HG03520 (cell line): Measurements from ENCODE around the gene NUDT7.

Experiments used
- ATAC-seq: cut with Tn5 transposase; IDR thresholded peaks from one replicate; pipeline ENCODE4 v1.9.1; 2021; ENCODE audit warnings: mild to moderate bottlenecking, moderate library complexity; ENCODE audit not compliant: unreplicated experiment

NUDT7 gene

DNA sequence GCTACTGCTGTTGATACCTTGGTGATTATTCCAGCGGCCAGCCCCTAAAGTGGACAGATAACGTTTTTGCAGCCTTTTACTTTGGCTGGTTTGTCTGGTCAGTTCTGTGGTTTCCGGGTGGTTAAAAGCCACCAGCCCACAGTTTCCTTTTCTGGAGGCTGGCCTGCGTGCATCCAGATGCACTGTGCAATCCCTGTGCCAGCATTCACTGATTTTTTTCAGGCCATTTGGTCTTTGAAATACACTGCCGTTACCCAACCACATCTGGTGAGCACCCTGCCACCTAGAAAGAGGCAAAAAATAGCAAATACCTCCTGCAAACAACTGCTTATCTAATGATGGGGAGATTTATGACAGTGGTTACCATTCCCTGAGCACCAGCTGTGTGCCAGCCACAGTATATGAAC, 797 bp downstream of the NUDT7 start:
- peak; percentile 2 for ATAC-seq

DNA sequence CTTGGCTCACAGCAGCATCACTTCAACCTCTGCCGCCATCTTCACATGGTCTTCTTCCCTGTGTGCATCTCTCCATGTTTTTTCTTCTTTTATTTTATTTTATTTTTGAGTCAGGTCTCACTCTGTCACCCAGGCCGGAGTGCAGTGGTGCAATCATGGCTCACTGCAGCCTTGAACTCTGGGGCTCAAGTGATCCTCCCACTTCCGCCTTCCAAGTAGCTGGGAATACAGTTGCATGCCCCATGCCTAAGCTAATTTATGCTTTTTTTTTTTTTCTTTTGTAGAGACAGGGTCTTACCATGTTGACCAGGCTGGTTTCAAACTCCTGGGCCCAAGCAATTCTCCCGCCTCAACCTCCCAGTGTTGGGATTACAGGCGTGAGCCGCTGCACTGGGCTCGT, 1.9 kb downstream of the NUDT7 start:
- no peak for ATAC-seq

- no peak for ATAC-seq
Observed at GRCh38 chr16:77729951-77730350, 7.6 kb downstream of the NUDT7 start.

DNA sequence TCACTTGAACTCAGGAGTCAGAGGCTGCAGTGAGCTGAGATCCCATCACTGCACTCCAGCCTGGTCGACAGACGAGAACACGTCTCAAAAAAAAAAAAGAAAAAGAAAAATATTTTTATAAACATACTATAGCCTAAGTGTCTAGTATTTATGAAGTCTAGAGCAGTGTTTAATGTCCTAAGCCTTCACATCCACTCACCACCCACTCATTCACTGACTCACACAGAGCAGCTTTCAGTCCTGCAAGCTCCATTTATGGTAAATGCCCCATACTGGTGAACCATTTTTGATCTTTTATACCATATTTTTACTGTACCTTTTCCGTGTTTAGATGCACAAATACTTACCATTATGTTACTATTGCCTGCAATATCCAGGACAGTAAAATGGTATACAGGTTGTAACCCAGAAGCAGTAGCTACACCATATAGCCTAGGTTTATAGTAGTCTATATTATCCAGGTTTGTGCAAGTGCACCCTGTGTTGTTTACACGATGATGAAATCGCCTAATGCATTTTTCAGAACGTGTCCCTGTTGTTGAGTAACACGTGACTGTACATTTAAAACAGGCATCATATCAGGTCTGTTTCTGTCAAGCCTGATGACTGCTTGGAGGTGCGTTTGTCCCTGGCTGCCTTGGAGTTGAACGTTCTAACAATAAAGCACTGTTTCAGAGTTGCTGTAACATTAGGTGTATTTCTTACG, 10.1 kb downstream of the NUDT7 start:
- ATAC-seq: no peak

- peak; percentile 77 for ATAC-seq
Observed at GRCh38 chr16:77736879-77737278, 14.6 kb downstream of the NUDT7 start.

- no peak for ATAC-seq
Observed at GRCh38 chr16:77738706-77739558, 16.6 kb downstream of the NUDT7 start.

DNA sequence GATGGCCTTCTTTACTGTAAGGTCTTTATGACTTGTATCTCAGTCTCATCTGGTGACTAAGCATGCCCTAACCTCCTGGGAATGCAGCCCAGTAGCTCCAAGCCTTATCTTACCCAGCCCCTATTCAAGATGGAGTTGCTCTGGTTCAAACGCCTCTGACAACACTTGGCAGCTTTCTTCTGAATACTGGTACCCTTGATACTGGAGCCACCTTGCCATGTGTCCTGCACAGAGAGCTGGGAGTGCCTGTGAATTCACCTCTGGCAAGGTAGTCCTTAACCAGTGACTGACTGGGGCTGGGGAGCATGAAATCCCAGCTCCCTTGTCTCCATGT, 17.2 kb downstream of the NUDT7 start:
- ATAC-seq: no peak

DNA sequence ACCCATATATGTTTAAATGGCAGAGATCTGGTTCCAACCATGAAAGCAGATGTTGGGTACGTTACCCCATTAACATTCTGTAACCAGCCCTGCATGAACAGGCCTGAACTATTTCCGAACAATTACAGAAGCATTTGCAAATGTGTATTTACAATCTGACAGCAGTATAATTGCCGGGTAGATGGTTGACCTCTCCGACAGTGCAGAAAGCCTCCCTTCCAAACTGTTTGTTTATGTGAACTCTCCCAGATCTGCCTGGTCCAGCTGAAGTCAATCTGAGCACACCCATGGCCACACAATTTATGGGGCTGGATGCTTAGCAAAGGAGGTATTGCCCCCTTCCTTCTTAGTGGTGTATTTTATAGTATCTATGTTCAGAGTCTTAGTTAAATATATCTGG, 21.8 kb downstream of the NUDT7 start:
- no peak for ATAC-seq

- ATAC-seq: no peak
Observed at GRCh38 chr16:77745972-77746371, 23.7 kb downstream of the NUDT7 start.

GRCh38 chr16:77748421-77749005, 26.2 kb downstream of the NUDT7 start:
- no peak for ATAC-seq

GRCh38 chr16:77749415-77749814, 27.1 kb downstream of the NUDT7 start:
- no peak for ATAC-seq

GRCh38 chr16:77758046-77758445, 35.7 kb downstream of the NUDT7 start:
- ATAC-seq: no peak

DNA sequence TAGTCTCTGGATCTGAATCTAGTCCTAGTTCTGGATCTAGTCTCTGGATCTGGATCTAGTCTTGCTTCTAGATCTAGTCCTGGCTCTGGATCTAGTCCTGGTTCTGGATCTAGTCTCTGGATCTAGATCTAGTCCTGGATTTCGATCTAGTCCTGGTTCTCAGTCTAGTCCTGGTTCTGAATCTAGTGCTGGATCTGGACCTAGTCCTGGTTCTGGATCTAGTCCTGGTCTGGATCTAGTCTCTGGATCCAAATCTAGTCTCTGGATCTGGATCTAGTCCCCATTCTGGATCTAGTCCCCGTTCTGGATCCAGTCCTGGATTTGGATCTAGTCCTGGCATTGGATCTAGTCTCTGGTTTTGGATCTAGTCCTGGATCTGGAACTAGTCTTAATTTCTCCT, 36.2 kb downstream of the NUDT7 start:
- ATAC-seq: no peak

DNA sequence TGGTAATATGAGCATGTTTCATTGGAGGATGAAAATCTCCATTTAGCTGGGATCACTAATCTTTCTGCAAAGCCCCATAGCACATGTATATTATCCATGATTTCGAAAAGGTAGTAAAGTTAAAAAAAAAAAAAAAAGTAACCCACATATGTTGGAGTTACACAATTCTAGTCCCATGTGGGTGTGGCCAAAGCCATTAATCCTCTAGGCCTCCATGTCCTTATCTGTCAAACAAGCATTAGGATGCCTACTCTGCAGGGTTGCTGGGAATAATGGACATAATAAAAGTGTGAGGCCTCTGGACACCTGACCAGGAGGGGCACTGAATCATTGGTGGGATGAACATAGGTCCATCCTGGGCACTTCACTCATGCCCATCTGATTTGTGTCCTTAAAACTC, 36.9 kb downstream of the NUDT7 start:
- no peak for ATAC-seq

GRCh38 chr16:77759821-77760220, 37.5 kb downstream of the NUDT7 start:
- ATAC-seq: no peak

DNA sequence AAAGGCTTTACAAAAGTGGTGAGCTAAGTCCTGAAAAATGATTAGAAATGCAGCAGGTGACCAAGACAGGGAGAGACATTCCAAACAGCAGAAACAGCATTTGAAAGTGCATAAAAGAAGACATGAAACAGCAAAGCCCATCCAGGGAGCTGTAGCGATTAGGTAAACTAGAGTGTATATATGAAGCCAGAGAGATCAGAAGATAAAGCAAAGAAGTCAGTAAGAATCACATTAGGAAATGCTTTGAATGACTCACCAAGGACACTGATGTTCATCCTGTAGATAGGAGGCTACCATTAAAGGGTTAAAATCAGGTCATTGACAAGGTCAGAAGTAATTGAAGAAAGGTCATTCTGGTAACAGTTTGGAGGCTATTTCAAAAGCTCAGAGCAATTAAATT, 38.5 kb downstream of the NUDT7 start:
- no peak for ATAC-seq

- ATAC-seq: no peak
Observed at GRCh38 chr16:77761204-77761603, 38.9 kb downstream of the NUDT7 start.

DNA sequence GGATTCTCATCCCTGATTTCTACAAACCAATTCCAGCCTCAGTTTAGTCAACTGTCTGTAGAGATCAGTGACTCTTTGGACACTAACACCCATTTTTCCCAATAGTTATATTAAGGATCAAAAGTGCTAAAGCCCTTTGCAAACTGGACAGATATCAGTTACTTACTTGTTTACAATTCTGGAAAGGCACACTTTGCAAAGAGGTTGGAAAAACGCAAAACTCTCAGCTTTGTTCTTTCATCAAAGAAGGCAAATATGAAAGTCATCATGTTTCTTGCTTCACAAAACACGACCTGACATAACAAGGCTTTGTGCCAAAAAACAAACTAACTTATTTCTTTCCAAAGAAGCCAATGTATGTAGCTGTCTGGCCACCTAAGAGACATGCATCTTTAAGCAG, 39.9 kb downstream of the NUDT7 start:
- ATAC-seq: no peak

DNA sequence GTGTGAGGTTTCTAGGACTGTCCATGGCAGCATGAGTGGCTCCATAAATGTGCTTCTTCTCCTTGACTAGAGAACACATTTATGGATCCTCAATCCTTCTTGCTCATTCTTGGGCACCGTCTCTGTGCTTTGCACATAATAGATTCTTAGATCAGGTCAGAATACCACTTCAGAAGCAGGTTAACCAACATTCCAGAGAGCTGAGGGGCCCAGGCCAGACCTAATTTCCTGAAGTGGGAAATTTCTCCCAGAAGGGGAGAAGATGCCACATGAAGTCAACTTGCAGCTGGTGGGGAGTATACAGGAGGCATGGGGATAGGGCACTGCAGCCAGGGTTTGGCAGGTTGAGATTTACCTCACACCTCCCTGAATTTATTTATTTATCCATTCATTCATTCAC, 41.7 kb downstream of the NUDT7 start:
- no peak for ATAC-seq

DNA sequence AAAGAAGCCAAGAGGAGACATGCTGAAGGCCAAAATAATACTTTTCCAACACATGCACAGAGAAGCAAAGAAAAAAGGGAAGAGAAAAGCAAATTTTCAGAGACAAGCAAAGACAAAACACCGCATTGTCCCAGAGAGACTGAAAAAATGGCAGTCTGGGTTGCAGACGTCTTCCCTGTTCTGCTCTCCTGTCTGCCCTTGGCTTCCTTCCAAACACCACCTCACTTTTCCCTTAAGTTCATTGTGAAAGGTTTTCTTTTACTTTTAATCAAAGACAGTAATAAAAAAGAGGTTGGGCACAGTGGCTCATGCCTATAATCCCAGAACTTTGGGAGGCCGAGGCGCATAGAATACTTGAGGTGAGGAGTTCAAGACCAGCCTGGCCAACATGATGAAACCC, 44.9 kb downstream of the NUDT7 start:
- ATAC-seq: no peak

- no peak for ATAC-seq
Observed at GRCh38 chr16:77767826-77768225, 45.5 kb downstream of the NUDT7 start.
